WTC11 (cell line): Measurements from ENCODE around the gene ZNF140. TPM values are rescaled to one million over a fixed set of nuclear protein-coding genes. Genes with fewer than 3 reads are reported as not detected.
A peak's percentile ranks its signal among the peaks of the same experiment; 100 is the strongest.

Experiments used
- ATAC-seq: fragments of 200-7000 bp; cut with Tn5 transposase; 2 replicates; pipeline ENCODE4 v1.10.0; 2021; ENCODE audit warnings: mild to moderate bottlenecking, moderate library complexity
- Bru-seq: library from RNA; stranded (reverse); fragments of 400-500 nt; gene quantifications from one replicate; lab custom pipeline; 2021; lab: Mats Ljungman, UMichigan
- CTCF ChIA-PET: fragments of 300-600 bp; sonication (Branson Sonifier 250); formaldehyde crosslinking; loops from one replicate; lab custom pipeline; 2021; ENCODE audit warnings: antibody characterized with exemption; lab: Charles Lee
- POLR2A ChIA-PET: fragments of 350-600 bp; sonication (Branson Sonifier 250); formaldehyde crosslinking; loops from one replicate; lab custom pipeline; 2021; ENCODE audit warnings: antibody characterized with exemption; lab: Charles Lee
- DNase-seq: peaks from one replicate; pipeline ENCODE4 v3.0.0; 2021; ENCODE audit warnings: low spot score
- H3K27ac Mint-ChIP-seq: 2 replicates; pipeline ENCODE4 v1.8.0; 2021; ENCODE audit warnings: mixed read lengths
- H3K27me3 Mint-ChIP-seq: 2 replicates; pipeline ENCODE4 v1.8.0; 2021; ENCODE audit warnings: low read depth, mild to moderate bottlenecking, moderate library complexity, mixed read lengths
- H3K36me3 Mint-ChIP-seq: 2 replicates; pipeline ENCODE4 v1.8.0; 2021; ENCODE audit warnings: mixed read lengths
- H3K4me1 Mint-ChIP-seq: 2 replicates; pipeline ENCODE4 v1.8.0; 2022; ENCODE audit warnings: mixed read lengths
- H3K4me3 Mint-ChIP-seq: 2 replicates; pipeline ENCODE4 v1.8.0; 2021; ENCODE audit warnings: mild to moderate bottlenecking, moderate library complexity, mixed read lengths
- H3K9me3 Mint-ChIP-seq: 2 replicates; pipeline ENCODE4 v1.8.0; 2021; ENCODE audit warnings: mixed read lengths
- CBFB ChIP-seq: sonication (generic); formaldehyde crosslinking; IDR thresholded peaks from 2 replicates; pipeline ENCODE4 v1.8.1; 2022; ENCODE audit warnings: mild to moderate bottlenecking, low read depth, missing genetic modification reagents
- CREM ChIP-seq: sonication (generic); formaldehyde crosslinking; IDR thresholded peaks from 2 replicates; pipeline ENCODE4 v1.8.1; 2022; ENCODE audit warnings: mild to moderate bottlenecking, missing genetic modification reagents, moderate library complexity
- E2F1 ChIP-seq: sonication (generic); formaldehyde crosslinking; IDR thresholded peaks from 2 replicates; pipeline ENCODE4 v1.8.0; 2022; ENCODE audit warnings: mild to moderate bottlenecking, missing genetic modification reagents
- E2F5 ChIP-seq: sonication (generic); formaldehyde crosslinking; IDR thresholded peaks from 2 replicates; pipeline ENCODE4 v1.8.1; 2022; ENCODE audit warnings: mild to moderate bottlenecking, moderate library complexity, missing genetic modification reagents
- ETV6 ChIP-seq: sonication (generic); formaldehyde crosslinking; IDR thresholded peaks from 2 replicates; pipeline ENCODE4 v1.8.1; 2022; ENCODE audit warnings: mild to moderate bottlenecking, missing genetic modification reagents
- FOXJ3 ChIP-seq: sonication (generic); formaldehyde crosslinking; IDR thresholded peaks from 2 replicates; pipeline ENCODE4 v1.9.0; 2021; ENCODE audit warnings: missing genetic modification reagents, mild to moderate bottlenecking, borderline replicate concordance
- FOXK1 ChIP-seq: sonication (generic); formaldehyde crosslinking; IDR thresholded peaks from 2 replicates; pipeline ENCODE4 v1.8.0; 2022; ENCODE audit warnings: mild to moderate bottlenecking, moderate library complexity, missing genetic modification reagents
- FOXP1 ChIP-seq: sonication (generic); formaldehyde crosslinking; IDR thresholded peaks from 2 replicates; pipeline ENCODE4 v1.8.0; 2022; ENCODE audit warnings: missing genetic modification reagents, mild to moderate bottlenecking, moderate library complexity, borderline replicate concordance
- GRHL2 ChIP-seq: fragments of 250-450 bp; sonication (Bioruptor Pico); IDR thresholded peaks from 2 replicates; pipeline ENCODE4 v1.8.0; 2022; ENCODE audit warnings: mild to moderate bottlenecking, moderate library complexity; ENCODE audit not compliant: insufficient replicate concordance, severe bottlenecking
- HMGA2 ChIP-seq: fragments of 250-450 bp; sonication (Bioruptor Pico); IDR thresholded peaks from 2 replicates; pipeline ENCODE4 v1.4.0; 2021; ENCODE audit warnings: mild to moderate bottlenecking, moderate library complexity
- MXD4 ChIP-seq: fragments of 250-450 bp; sonication (Bioruptor Pico); IDR thresholded peaks from 2 replicates; pipeline ENCODE4 v1.8.0; 2021; ENCODE audit warnings: mild to moderate bottlenecking, moderate library complexity, borderline replicate concordance
- MYBL2 ChIP-seq: sonication (generic); formaldehyde crosslinking; IDR thresholded peaks from 2 replicates; pipeline ENCODE4 v1.8.1; 2023; ENCODE audit warnings: mild to moderate bottlenecking, moderate library complexity, missing genetic modification reagents
- NFATC4 ChIP-seq: fragments of 250-450 bp; sonication (Bioruptor Pico); IDR thresholded peaks from 2 replicates; pipeline ENCODE4 v1.9.0; 2021; ENCODE audit warnings: mild to moderate bottlenecking
- NR1H2 ChIP-seq: sonication (generic); formaldehyde crosslinking; IDR thresholded peaks from 2 replicates; pipeline ENCODE4 v1.9.0; 2021; ENCODE audit warnings: mild to moderate bottlenecking, moderate library complexity, missing genetic modification reagents
- NR2C2 ChIP-seq: sonication (generic); formaldehyde crosslinking; IDR thresholded peaks from 2 replicates; pipeline ENCODE4 v1.8.0; 2022; ENCODE audit warnings: mild to moderate bottlenecking, missing genetic modification reagents
- OVOL2 ChIP-seq: fragments of 250-450 bp; sonication (Bioruptor Pico); IDR thresholded peaks from 2 replicates; pipeline ENCODE4 v1.9.0; 2021; ENCODE audit warnings: mild to moderate bottlenecking, borderline replicate concordance
- RORB ChIP-seq: fragments of 250-450 bp; sonication (Bioruptor Pico); IDR thresholded peaks from 2 replicates; pipeline ENCODE4 v1.9.0; 2021; ENCODE audit warnings: mild to moderate bottlenecking
- SMAD3 ChIP-seq: sonication (generic); formaldehyde crosslinking; IDR thresholded peaks from 2 replicates; pipeline ENCODE4 v1.8.0; 2022; ENCODE audit warnings: missing genetic modification reagents, mild to moderate bottlenecking, borderline replicate concordance
- SMAD4 ChIP-seq: sonication (generic); formaldehyde crosslinking; IDR thresholded peaks from 2 replicates; pipeline ENCODE4 v1.8.0; 2022; ENCODE audit warnings: mild to moderate bottlenecking, missing genetic modification reagents
- SP1 ChIP-seq: sonication (generic); formaldehyde crosslinking; conservative IDR thresholded peaks from 2 replicates; pipeline ENCODE4 v1.8.1; 2022; ENCODE audit warnings: missing genetic modification reagents
- TCF7 ChIP-seq: sonication (generic); formaldehyde crosslinking; IDR thresholded peaks from 2 replicates; pipeline ENCODE4 v1.8.0; 2022; ENCODE audit warnings: mild to moderate bottlenecking, low read depth, missing genetic modification reagents, moderate library complexity
- TP53 ChIP-seq: sonication (generic); formaldehyde crosslinking; IDR thresholded peaks from 2 replicates; pipeline ENCODE4 v1.8.1; 2023; ENCODE audit warnings: mild to moderate bottlenecking, missing genetic modification reagents
- USF2 ChIP-seq: sonication (generic); formaldehyde crosslinking; IDR thresholded peaks from 2 replicates; pipeline ENCODE4 v1.8.1; 2023; ENCODE audit warnings: mild to moderate bottlenecking, missing genetic modification reagents, moderate library complexity
- ZNF232 ChIP-seq: sonication (generic); formaldehyde crosslinking; IDR thresholded peaks from 2 replicates; pipeline ENCODE4 v1.8.0; 2022; ENCODE audit warnings: mild to moderate bottlenecking, missing genetic modification reagents
- ZNF416 ChIP-seq: fragments of 250-450 bp; sonication (Bioruptor Pico); IDR thresholded peaks from 2 replicates; pipeline ENCODE4 v1.9.0; 2021; ENCODE audit warnings: mild to moderate bottlenecking, inconsistent platforms
- ZNF423 ChIP-seq: fragments of 250-450 bp; sonication (Bioruptor Pico); IDR thresholded peaks from 2 replicates; pipeline ENCODE4 v2.1.2; 2022; ENCODE audit warnings: mild to moderate bottlenecking, moderate library complexity
- ZSCAN18 ChIP-seq: fragments of 250-450 bp; sonication (Bioruptor Pico); IDR thresholded peaks from 2 replicates; pipeline ENCODE4 v2.1.2; 2022; ENCODE audit warnings: mild to moderate bottlenecking, moderate library complexity
- long read RNA-seq, 3 experiments: library from RNA in 1 of 3; library from capped mRNA in 1 of 3; library from polyadenylated mRNA in 1 of 3; unstranded in 2 of 3; stranded (forward) in 1 of 3; transcript quantifications; one replicate each; pipeline ENCODE4 v2.0.0, GENCODE V29; 2021
- total RNA-seq: library from RNA; stranded (reverse); gene quantifications from 3 replicates; pipeline ENCODE4 v1.2.3, GENCODE V29; 2021
- TF ChIP-seq, protein P1 (sequence below): sonication (generic); formaldehyde crosslinking; IDR thresholded peaks from 2 replicates; pipeline ENCODE4 v1.8.1; 2023; ENCODE audit warnings: mild to moderate bottlenecking, missing genetic modification reagents, moderate library complexity
- TF ChIP-seq, protein P2 (sequence below): sonication (generic); formaldehyde crosslinking; IDR thresholded peaks from 2 replicates; pipeline ENCODE4 v1.8.1; 2023; ENCODE audit warnings: mild to moderate bottlenecking, moderate library complexity, missing genetic modification reagents
- TF ChIP-seq, protein P3 (sequence below): sonication (generic); formaldehyde crosslinking; IDR thresholded peaks from 2 replicates; pipeline ENCODE4 v1.8.0; 2022; ENCODE audit warnings: mild to moderate bottlenecking, missing genetic modification reagents

ZNF140 gene
- total RNA-seq (10.3 to 13.8 TPM (median 12.8 TPM) in 3 replicates), Bru-seq, nascent RNA (percentile 82 among the genes with signal in this experiment)
- long read RNA-seq, experiment 1, transcript ZNF140-209 (6 exons, 2,328 nt), result major isoform, 27 of 76 reads
- long read RNA-seq, experiment 1, transcript ZNF140-202 (5 exons, 3,550 nt), result minor isoform, 18 of 76 reads
- long read RNA-seq, experiment 1, partial matches to known transcripts, result 4 of 76 reads
- long read RNA-seq, experiment 1, other reads (novel, unspliced or antisense), result 23 of 76 reads
- long read RNA-seq, experiment 2, partial matches to known transcripts, result 1 of 15 reads
- long read RNA-seq, experiment 2, other reads (novel, unspliced or antisense), result 7 of 15 reads
- long read RNA-seq, experiment 3, transcript ZNF140-209 (6 exons, 2,328 nt), result major isoform, 5 of 19 reads
- long read RNA-seq, experiment 3, transcript ZNF140-202 (5 exons, 3,550 nt), result major isoform, 5 of 19 reads
- long read RNA-seq, experiment 3, partial matches to known transcripts, result 1 of 19 reads
- long read RNA-seq, experiment 3, other reads (novel, unspliced or antisense), result 6 of 19 reads

DNA sequence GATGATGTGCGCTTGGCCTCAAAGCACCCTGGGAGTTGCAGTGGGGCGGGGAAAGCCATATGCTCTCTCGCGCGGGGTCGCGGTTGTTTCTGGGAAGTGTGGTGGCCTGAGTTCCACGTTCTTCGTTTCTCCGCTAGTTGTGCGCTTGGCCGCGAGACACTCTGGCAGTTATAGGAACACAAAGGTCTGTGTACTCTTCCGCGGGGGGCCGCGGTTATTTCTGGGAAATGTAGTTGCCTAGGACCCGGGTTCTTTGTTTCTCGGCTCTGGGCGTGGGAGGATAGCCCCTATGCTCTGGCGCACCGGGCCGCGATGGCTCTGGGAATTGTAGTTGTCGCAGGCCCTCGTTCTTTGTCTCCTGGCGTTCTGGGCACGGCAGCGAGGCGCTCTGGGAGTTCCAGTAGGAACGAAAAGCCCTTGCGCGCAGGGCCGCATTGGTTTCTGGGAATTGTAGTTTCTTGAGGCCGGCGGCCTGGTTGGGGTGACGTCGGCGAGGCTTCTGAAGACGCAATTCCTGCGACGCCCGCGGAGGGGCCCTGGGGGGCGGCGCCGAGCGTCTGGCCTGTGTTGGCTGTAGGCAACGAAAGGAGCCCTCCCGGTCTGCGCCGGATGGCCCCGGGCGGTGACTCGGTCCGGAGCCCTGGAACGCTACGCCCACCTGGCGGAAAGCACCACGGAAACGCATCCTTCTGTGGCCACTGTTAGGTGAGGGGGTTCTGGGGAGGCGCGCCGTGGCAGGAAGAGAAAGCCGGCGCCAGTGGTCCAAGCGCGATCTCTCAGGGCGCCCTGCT is at the start of gene ZNF140:
Gene ZNF140 (plus strand): TSS at position 556 of the 791 bp plus-strand sequence. CDS start 398 bp downstream, outside the sequence.
- DNase-seq (peak; percentile 98), ATAC-seq (peak; percentile 77)
- POLR2A ChIA-PET, result interaction anchor here (0.7 to 1.4 kb wide), 7 partner anchors 43 to 251 kb away, joined by 3 to 8 read pairs (median 5); partner anchors contain the start of genes ZNF10, ZNF26, ZNF268 and ZNF891
- Mint-ChIP-seq H3K9me3 (peaks cover 56% of the 10 kb centered on the region), H3K27ac (peak within 1 kb of the TSS; percentile 84), H3K36me3 (peaks cover 65% of the 10 kb centered on the region), H3K4me1 (peaks cover 3% of the 10 kb centered on the region; the same call in 1 of the 2 replicates), H3K4me3 (no peak within 1 kb of the TSS), H3K27me3 (peaks cover 7% of the 10 kb centered on the region)
- CTCF ChIA-PET, result interaction anchor here (0.5 to 1.1 kb wide), 5 partner anchors 43 to 125 kb away, joined by 3 to 16 read pairs (median 3); partner anchors contain the start of genes ZNF10, ZNF26, ZNF268 and ZNF605
- TF ChIP-seq MYBL2 (CRISPR knock-in tag) (peak; percentile 64; the same call in 1 of the 2 replicates), TP53 (0 out of 2 replicates have a peak, but pooled peaks have one; percentile 30), SP1 (CRISPR knock-in tag) (no peak; the same call in 1 of the 2 replicates), ZNF423 (CRISPR knock-in tag) (no peak), FOXJ3 (CRISPR knock-in tag) (no peak), CBFB (no peak), USF2 (CRISPR knock-in tag) (no peak), SMAD4 (CRISPR knock-in tag) (no peak), NR1H2 (CRISPR knock-in tag) (no peak), ZNF232 (CRISPR knock-in tag) (no peak), ZSCAN18 (CRISPR knock-in tag) (no peak), ETV6 (no peak), TCF7 (0 out of 2 replicates have a peak, but pooled peaks have one; percentile 43), FOXP1 (CRISPR knock-in tag) (peak; percentile 45; the same call in 1 of the 2 replicates), RORB (CRISPR knock-in tag) (no peak), E2F5 (CRISPR knock-in tag) (no peak), CREM (CRISPR knock-in tag) (peak; percentile 88; the same call in 1 of the 2 replicates), ZNF416 (CRISPR knock-in tag) (no peak), SMAD3 (no peak), FOXK1 (no peak; the same call in 1 of the 2 replicates), E2F1 (no peak), HMGA2 (CRISPR knock-in tag) (no peak), NR2C2 (CRISPR knock-in tag) (no peak), OVOL2 (CRISPR knock-in tag) (no peak), MXD4 (CRISPR knock-in tag) (no peak), NFATC4 (CRISPR knock-in tag) (no peak), GRHL2 (CRISPR knock-in tag) (no peak)
- TF ChIP-seq, protein P1, sequence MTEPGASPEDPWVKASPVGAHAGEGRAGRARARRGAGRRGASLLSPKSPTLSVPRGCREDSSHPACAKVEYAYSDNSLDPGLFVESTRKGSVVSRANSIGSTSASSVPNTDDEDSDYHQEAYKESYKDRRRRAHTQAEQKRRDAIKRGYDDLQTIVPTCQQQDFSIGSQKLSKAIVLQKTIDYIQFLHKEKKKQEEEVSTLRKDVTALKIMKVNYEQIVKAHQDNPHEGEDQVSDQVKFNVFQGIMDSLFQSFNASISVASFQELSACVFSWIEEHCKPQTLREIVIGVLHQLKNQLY (CRISPR knock-in tag), result no peak
- TF ChIP-seq, protein P2, sequence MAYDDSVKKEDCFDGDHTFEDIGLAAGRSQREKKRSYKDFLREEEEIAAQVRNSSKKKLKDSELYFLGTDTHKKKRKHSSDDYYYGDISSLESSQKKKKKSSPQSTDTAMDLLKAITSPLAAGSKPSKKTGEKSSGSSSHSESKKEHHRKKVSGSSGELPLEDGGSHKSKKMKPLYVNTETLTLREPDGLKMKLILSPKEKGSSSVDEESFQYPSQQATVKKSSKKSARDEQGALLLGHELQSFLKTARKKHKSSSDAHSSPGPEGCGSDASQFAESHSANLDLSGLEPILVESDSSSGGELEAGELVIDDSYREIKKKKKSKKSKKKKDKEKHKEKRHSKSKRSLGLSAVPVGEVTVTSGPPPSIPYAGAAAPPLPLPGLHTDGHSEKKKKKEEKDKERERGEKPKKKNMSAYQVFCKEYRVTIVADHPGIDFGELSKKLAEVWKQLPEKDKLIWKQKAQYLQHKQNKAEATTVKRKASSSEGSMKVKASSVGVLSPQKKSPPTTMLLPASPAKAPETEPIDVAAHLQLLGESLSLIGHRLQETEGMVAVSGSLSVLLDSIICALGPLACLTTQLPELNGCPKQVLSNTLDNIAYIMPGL (CRISPR knock-in tag), result no peak
- TF ChIP-seq, protein P3, sequence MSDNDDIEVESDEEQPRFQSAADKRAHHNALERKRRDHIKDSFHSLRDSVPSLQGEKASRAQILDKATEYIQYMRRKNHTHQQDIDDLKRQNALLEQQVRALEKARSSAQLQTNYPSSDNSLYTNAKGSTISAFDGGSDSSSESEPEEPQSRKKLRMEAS, result no peak; the same call in 1 of the 2 replicates
